ENCODE data around the gene WDR7. TPM values are rescaled to one million over a fixed set of nuclear protein-coding genes. Genes with fewer than 3 reads are reported as not detected.
A peak's percentile ranks its signal among the peaks of the same experiment; 100 is the strongest.

The WDR7 gene
- 10 to 100 TPM; 21.5 to 23.1 TPM for total RNA-seq

- DNase-seq = peak; percentile 98
- peaks cover 42% of the 10 kb centered on the region for H3K4me1 Mint-ChIP-seq
- H3K27me3 Mint-ChIP-seq = no peaks in the 10 kb centered on the region
- H3K9me3 Mint-ChIP-seq (ENCODE audit: low read depth) = no peaks in the 10 kb centered on the region
- intact Hi-C loops (cut with DNase I, micrococcal nuclease) = loop anchor here (1.0 to 10.0 kb wide), 4 partner anchors 13 to 970 kb away; partner anchors contain the start of genes NARS1 (in 2 of the 2) and TXNL1 (in 2 of the 2)
- H3K27ac Mint-ChIP-seq = peak within 1 kb of the TSS; percentile 90
- peak; percentile 93 for ATAC-seq
- peaks cover 4% of the 10 kb centered on the region for H3K36me3 Mint-ChIP-seq (ENCODE audit: low read depth)
- ChIA-PET POLR2A (interaction anchor here (1.0 to 1.3 kb wide), 2 partner anchors 13 to 971 kb away, joined by 3 to 7 read pairs; partner anchors contain the start of gene NARS1), CTCF (interaction anchor here (0.7 to 2.8 kb wide), 8 partner anchors 10 to 807 kb away, joined by 3 to 19 read pairs (median 3); no protein-coding TSS in a partner anchor)
- peak within 1 kb of the TSS; percentile 89 for H3K4me3 Mint-ChIP-seq
These were observed at the start of gene WDR7 for GRCh38 chr18:56650944-56651770. WDR7 (plus strand) TSS chr18:56651359; CDS start chr18:56672516, 21,157 bp downstream.

- Mint-ChIP-seq H3K27me3 (no peaks in the 10 kb centered on the region), H3K27ac (peak overlapping the region; percentile 25), H3K36me3 (ENCODE audit: low read depth) (peaks cover 41% of the 10 kb centered on the region), H3K4me1 (no peaks in the 10 kb centered on the region), H3K4me3 (no peak overlapping the region), H3K9me3 (ENCODE audit: low read depth) (no peaks in the 10 kb centered on the region)
- intact Hi-C loops (cut with DNase I, micrococcal nuclease) = no loop called here
- ATAC-seq (no peak), DNase-seq (no peak)
- POLR2A ChIA-PET = no interaction called here
- CTCF ChIA-PET = no interaction called here
These were observed 44.5 kb upstream of the WDR7 start for GRCh38 chr18:56606618-56607017.

GRCh38 chr18:56615738-56616520 is 35.2 kb upstream of the WDR7 start:
- intact Hi-C loops (cut with DNase I, micrococcal nuclease) = no loop called here
- POLR2A ChIA-PET = no interaction called here
- CTCF ChIA-PET = interaction anchor here (0.6 kb wide), 1 partner anchor 126 kb away, joined by 3 read pairs; no protein-coding TSS in a partner anchor
- H3K9me3 Mint-ChIP-seq (ENCODE audit: low read depth) = no peaks in the 10 kb centered on the region
- no peaks in the 10 kb centered on the region for H3K4me1 Mint-ChIP-seq
- DNase-seq (no peak), ATAC-seq (no peak)
- H3K4me3 Mint-ChIP-seq = no peak overlapping the region
- H3K36me3 Mint-ChIP-seq (ENCODE audit: low read depth) = peaks cover 47% of the 10 kb centered on the region
- H3K27me3 Mint-ChIP-seq = no peaks in the 10 kb centered on the region
- H3K27ac Mint-ChIP-seq = no peak overlapping the region

- H3K4me3 Mint-ChIP-seq = no peak overlapping the region
- intact Hi-C loops (cut with DNase I, micrococcal nuclease) = no loop called here
- H3K36me3 Mint-ChIP-seq (ENCODE audit: low read depth) = peaks cover 33% of the 10 kb centered on the region
- H3K4me1 Mint-ChIP-seq = peaks cover 45% of the 10 kb centered on the region
- no peak for ATAC-seq
- POLR2A ChIA-PET = no interaction called here
- H3K9me3 Mint-ChIP-seq (ENCODE audit: low read depth) = no peaks in the 10 kb centered on the region
- no peak overlapping the region for H3K27ac Mint-ChIP-seq
- no peak for DNase-seq
- CTCF ChIA-PET = no interaction called here
- no peaks in the 10 kb centered on the region for H3K27me3 Mint-ChIP-seq
These were observed 23.2 kb upstream of the WDR7 start for GRCh38 chr18:56627991-56628390.

- intact Hi-C loops (cut with DNase I, micrococcal nuclease) = loop anchor here in 1 of 2 experiments (10.0 kb wide), 1 partner anchor 952 kb away; the partner anchor contains the start of gene FECH
- H3K4me1 Mint-ChIP-seq = peaks cover 66% of the 10 kb centered on the region
- H3K27me3 Mint-ChIP-seq = no peaks in the 10 kb centered on the region
- ATAC-seq = no peak
- POLR2A ChIA-PET = no interaction called here
- CTCF ChIA-PET = interaction anchor here (1.0 kb wide), 1 partner anchor 9 kb away, joined by 3 read pairs; no protein-coding TSS in a partner anchor
- H3K27ac Mint-ChIP-seq = no peak overlapping the region
- no peaks in the 10 kb centered on the region for H3K9me3 Mint-ChIP-seq (ENCODE audit: low read depth)
- no peak for DNase-seq
- peaks cover 45% of the 10 kb centered on the region for H3K36me3 Mint-ChIP-seq (ENCODE audit: low read depth)
- H3K4me3 Mint-ChIP-seq = no peak overlapping the region
These were observed 18.8 kb upstream of the WDR7 start for GRCh38 chr18:56632070-56633022.

- Mint-ChIP-seq H3K27me3 (no peaks in the 10 kb centered on the region), H3K4me1 (peaks cover 59% of the 10 kb centered on the region), H3K27ac (peak overlapping the region; percentile 26), H3K4me3 (no peak overlapping the region), H3K36me3 (ENCODE audit: low read depth) (peaks cover 47% of the 10 kb centered on the region), H3K9me3 (ENCODE audit: low read depth) (peaks cover 2% of the 10 kb centered on the region)
- DNase-seq = no peak
- intact Hi-C loops (cut with DNase I, micrococcal nuclease) = loop anchor here in 1 of 2 experiments (10.0 kb wide), 1 partner anchor 950 kb away; the partner anchor contains the start of gene FECH
- ChIA-PET POLR2A (no interaction called here), CTCF (no interaction called here)
- ATAC-seq = no peak
These were observed 16.2 kb upstream of the WDR7 start for GRCh38 chr18:56635007-56635406.

GRCh38 chr18:56637176-56637575 is 14.0 kb upstream of the WDR7 start:
- no peak for ATAC-seq
- H3K27me3 Mint-ChIP-seq = no peaks in the 10 kb centered on the region
- peaks cover 2% of the 10 kb centered on the region for H3K9me3 Mint-ChIP-seq (ENCODE audit: low read depth)
- intact Hi-C loops (cut with DNase I, micrococcal nuclease) = loop anchor here in 1 of 2 experiments (10.0 kb wide), 1 partner anchor 948 kb away; the partner anchor contains the start of gene FECH
- ChIA-PET CTCF (interaction anchor here (0.7 kb wide), 1 partner anchor 25 kb away, joined by 5 read pairs; no protein-coding TSS in a partner anchor), POLR2A (interaction anchor here (1.0 kb wide), 1 partner anchor 14 kb away, joined by 7 read pairs; the partner anchor contains the start of gene WDR7)
- H3K4me3 Mint-ChIP-seq = peak overlapping the region; percentile 98
- peaks cover 36% of the 10 kb centered on the region for H3K36me3 Mint-ChIP-seq (ENCODE audit: low read depth)
- peak overlapping the region; percentile 96 for H3K27ac Mint-ChIP-seq
- DNase-seq = no peak
- peaks cover 48% of the 10 kb centered on the region for H3K4me1 Mint-ChIP-seq

GRCh38 chr18:56637711-56638231 is 13.4 kb upstream of the WDR7 start:
- Mint-ChIP-seq H3K9me3 (ENCODE audit: low read depth) (peaks cover 2% of the 10 kb centered on the region), H3K27me3 (no peaks in the 10 kb centered on the region), H3K36me3 (ENCODE audit: low read depth) (peaks cover 30% of the 10 kb centered on the region), H3K4me3 (peak overlapping the region; percentile 98), H3K4me1 (peaks cover 43% of the 10 kb centered on the region), H3K27ac (peak overlapping the region; percentile 96)
- ATAC-seq (peak; percentile 1), DNase-seq (no peak)
- ChIA-PET CTCF (interaction anchor here (0.7 to 0.8 kb wide), 2 partner anchors 13 to 26 kb away, joined by 3 to 5 read pairs; partner anchors contain the start of gene WDR7), POLR2A (interaction anchor here (1.0 kb wide), 1 partner anchor 13 kb away, joined by 7 read pairs; the partner anchor contains the start of gene WDR7)
- intact Hi-C loops (cut with DNase I, micrococcal nuclease) = loop anchor here (1.0 to 10.0 kb wide), 6 partner anchors 14 to 1049 kb away; partner anchors contain the start of genes WDR7 (in 2 of the 2), FECH (in 1 of the 2), NARS1 (in 1 of the 2) and TCF4 (in 1 of the 2)

- Mint-ChIP-seq H3K36me3 (ENCODE audit: low read depth) (peaks cover 26% of the 10 kb centered on the region), H3K9me3 (ENCODE audit: low read depth) (peaks cover 2% of the 10 kb centered on the region), H3K27ac (peak within 1 kb of the TSS; percentile 96), H3K4me3 (peak within 1 kb of the TSS; percentile 98), H3K4me1 (peaks cover 41% of the 10 kb centered on the region), H3K27me3 (no peaks in the 10 kb centered on the region)
- POLR2A ChIA-PET = interaction anchor here (1.0 kb wide), 1 partner anchor 13 kb away, joined by 7 read pairs; the partner anchor contains the start of gene WDR7
- ATAC-seq (peak; percentile 98), DNase-seq (peak; percentile 100)
- CTCF ChIA-PET = interaction anchor here (0.8 to 3.6 kb wide), 3 partner anchors 12 to 71 kb away, joined by 3 to 19 read pairs (median 4); partner anchors contain the start of gene WDR7
- intact Hi-C loops (cut with DNase I, micrococcal nuclease) = loop anchor here (1.0 to 10.0 kb wide), 6 partner anchors 13 to 1050 kb away; partner anchors contain the start of genes WDR7 (in 2 of the 2), FECH (in 1 of the 2), NARS1 (in 1 of the 2) and TCF4 (in 1 of the 2)
These were observed 12.7 kb upstream of the WDR7 start, which contains the start of gene TXNL1 for GRCh38 chr18:56638232-56639103. TXNL1 (minus strand) TSS chr18:56638592; CDS start chr18:56638440, 152 bp downstream.
